ENCODE measurements around the gene TTC1. TPM values are rescaled to one million over a fixed set of nuclear protein-coding genes. Genes with fewer than 3 reads are reported as not detected.

The TTC1 gene
- total and polyA plus RNA-seq, 10 donors = 29.2 to 55.2 (median 39.6) TPM

- WGBS, 5 donors = 85 to 95% (median 92%) methylated on average over 9 of the region's 9 CpGs
- Histone ChIP-seq H3K36me3 (peaks cover 12 to 100% (median 60%) of the 10 kb centered on the region in 6 donors), H3K27ac (no peak overlapping the region), H3K9me3 (no peaks in the 10 kb centered on the region), H3K27me3 (replicated peaks in 1 of 7) (no peaks in the 10 kb centered on the region), H3K4me3 (no peak overlapping the region), H3K4me1 (no peaks in the 10 kb centered on the region)
- TF ChIP-seq POLR2AphosphoS5 (IDR thresholded peaks at IDR 0.05) (no peak), POLR2A (IDR thresholded peaks at IDR 0.05) (no peak)
- intact Hi-C loops (cut with DNase I; ENCODE audit: low total_unique reads) = no loop called here
- DNase-seq = no peak
Measured at GRCh38 chr5:160048131-160048530, 39.2 kb downstream of the TTC1 start.

DNA sequence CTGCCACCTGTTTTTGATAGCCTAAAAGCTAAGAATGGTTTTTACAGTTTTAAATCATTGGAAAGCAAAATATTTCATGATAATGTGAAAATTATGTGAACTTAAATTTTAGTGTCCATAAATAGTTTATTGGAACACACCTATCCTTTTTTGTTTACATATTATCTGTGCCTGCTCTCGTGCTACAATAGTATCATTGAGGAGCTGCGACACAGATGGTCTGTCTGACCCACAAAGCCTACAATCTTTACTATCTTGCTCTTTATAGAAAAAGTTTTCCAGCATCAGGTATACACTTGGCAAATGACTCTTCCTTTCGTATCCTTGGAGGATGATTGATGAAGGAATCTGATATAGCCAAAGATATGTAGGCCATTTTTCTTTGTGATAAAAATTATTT lies 40.2 kb downstream of the TTC1 start:
- intact Hi-C loops (cut with DNase I; ENCODE audit: low total_unique reads) = no loop called here
- no peaks in the 10 kb centered on the region for H3K4me1 ChIP-seq
- TF ChIP-seq, protein P1, sequence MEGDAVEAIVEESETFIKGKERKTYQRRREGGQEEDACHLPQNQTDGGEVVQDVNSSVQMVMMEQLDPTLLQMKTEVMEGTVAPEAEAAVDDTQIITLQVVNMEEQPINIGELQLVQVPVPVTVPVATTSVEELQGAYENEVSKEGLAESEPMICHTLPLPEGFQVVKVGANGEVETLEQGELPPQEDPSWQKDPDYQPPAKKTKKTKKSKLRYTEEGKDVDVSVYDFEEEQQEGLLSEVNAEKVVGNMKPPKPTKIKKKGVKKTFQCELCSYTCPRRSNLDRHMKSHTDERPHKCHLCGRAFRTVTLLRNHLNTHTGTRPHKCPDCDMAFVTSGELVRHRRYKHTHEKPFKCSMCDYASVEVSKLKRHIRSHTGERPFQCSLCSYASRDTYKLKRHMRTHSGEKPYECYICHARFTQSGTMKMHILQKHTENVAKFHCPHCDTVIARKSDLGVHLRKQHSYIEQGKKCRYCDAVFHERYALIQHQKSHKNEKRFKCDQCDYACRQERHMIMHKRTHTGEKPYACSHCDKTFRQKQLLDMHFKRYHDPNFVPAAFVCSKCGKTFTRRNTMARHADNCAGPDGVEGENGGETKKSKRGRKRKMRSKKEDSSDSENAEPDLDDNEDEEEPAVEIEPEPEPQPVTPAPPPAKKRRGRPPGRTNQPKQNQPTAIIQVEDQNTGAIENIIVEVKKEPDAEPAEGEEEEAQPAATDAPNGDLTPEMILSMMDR (IDR thresholded peaks at IDR 0.05 in 8 of 11, conservative IDR thresholded peaks at IDR 0.05 in 3 of 11) = no peak
- TF ChIP-seq POLR2AphosphoS5 (IDR thresholded peaks at IDR 0.05) (no peak), POLR2A (IDR thresholded peaks at IDR 0.05) (no peak)
- no peak overlapping the region for H3K4me3 ChIP-seq
- no peaks in the 10 kb centered on the region for H3K27me3 ChIP-seq (replicated peaks in 1 of 7)
- no peak for DNase-seq
- WGBS, 5 donors = 66 to 98% (median 80%) methylated on average over 3 of the region's 3 CpGs
- H3K27ac ChIP-seq = no peak overlapping the region
- peaks cover 12 to 100% (median 67%) of the 10 kb centered on the region in 6 donors for H3K36me3 ChIP-seq
- no peaks in the 10 kb centered on the region for H3K9me3 ChIP-seq

- intact Hi-C loops (cut with DNase I; ENCODE audit: low total_unique reads) = no loop called here
- 83 to 100% (median 95%) methylated on average over 1 of the region's 1 CpG for WGBS, 5 donors
Measured at GRCh38 chr5:160054047-160054446, 45.1 kb downstream of the TTC1 start.

DNA sequence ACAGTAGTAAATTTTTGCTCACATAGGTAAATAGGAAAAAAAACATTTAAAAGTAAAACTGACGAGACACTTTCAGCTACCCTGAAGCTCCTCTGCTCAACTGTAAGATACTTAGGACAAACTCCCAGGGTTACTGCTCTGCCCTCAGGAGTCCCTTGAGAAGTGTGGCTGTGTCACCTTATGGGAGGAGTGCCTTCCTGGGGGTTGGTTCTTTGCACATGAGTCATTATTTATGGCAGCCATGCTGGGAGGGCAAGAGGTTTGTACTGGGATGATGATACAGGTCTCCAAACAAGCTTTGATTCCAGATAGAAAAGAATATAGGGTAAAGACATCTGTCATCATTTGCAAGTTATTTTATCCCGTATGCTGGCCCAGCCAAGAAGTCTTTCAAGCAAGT lies 45.9 kb downstream of the TTC1 start:
- H3K36me3 ChIP-seq = peaks cover 10 to 100% (median 79%) of the 10 kb centered on the region in 6 donors
- no peaks in the 10 kb centered on the region for H3K27me3 ChIP-seq (replicated peaks in 1 of 7)
- no peaks in the 10 kb centered on the region for H3K9me3 ChIP-seq
- WGBS, 5 donors = 94 to 98% (median 97%) methylated on average over 2 of the region's 2 CpGs
- intact Hi-C loops (cut with DNase I; ENCODE audit: low total_unique reads) = no loop called here
- H3K4me3 ChIP-seq = no peak overlapping the region
- H3K27ac ChIP-seq = no peak overlapping the region
- TF ChIP-seq POLR2A (IDR thresholded peaks at IDR 0.05) = no peak
- no peak for TF ChIP-seq POLR2AphosphoS5 (IDR thresholded peaks at IDR 0.05)
- TF ChIP-seq, protein P1 (IDR thresholded peaks at IDR 0.05 in 8 of 11, conservative IDR thresholded peaks at IDR 0.05 in 3 of 11) = no peak
- H3K4me1 ChIP-seq = no peaks in the 10 kb centered on the region
- no peak for DNase-seq

More at GRCh38 chr5:160054047-160054446, 45.1 kb downstream of the TTC1 start:
- H3K27me3 ChIP-seq (replicated peaks in 1 of 7) = no peaks in the 10 kb centered on the region
- no peaks in the 10 kb centered on the region for H3K4me1 ChIP-seq
- no peak for DNase-seq
- TF ChIP-seq, protein P1 (IDR thresholded peaks at IDR 0.05 in 8 of 11, conservative IDR thresholded peaks at IDR 0.05 in 3 of 11) = no peak
- TF ChIP-seq POLR2AphosphoS5 (IDR thresholded peaks at IDR 0.05) (no peak), POLR2A (IDR thresholded peaks at IDR 0.05) (no peak)
- H3K4me3 ChIP-seq = no peak overlapping the region
- peaks cover 12 to 100% (median 81%) of the 10 kb centered on the region in 6 donors for H3K36me3 ChIP-seq
- no peaks in the 10 kb centered on the region for H3K9me3 ChIP-seq
- H3K27ac ChIP-seq = no peak overlapping the region

DNA sequence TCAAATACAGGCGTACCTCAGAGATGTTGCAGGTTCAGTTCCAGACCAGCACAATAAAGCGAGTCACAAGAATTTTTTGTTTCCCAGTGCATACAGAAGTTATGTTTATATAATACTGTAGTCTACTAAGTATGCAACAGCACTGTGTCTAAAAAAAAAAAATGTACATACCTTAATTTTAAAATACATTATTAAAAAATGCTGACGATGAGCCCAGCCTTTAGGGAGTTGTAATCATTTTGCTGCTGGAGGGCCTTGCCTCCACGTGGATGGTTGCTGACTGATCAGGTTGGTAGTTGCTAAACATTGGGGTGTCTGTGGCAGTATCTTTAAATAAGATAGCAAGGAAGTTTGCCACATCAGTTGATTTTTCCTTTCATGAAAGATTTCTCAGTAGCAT lies 48.3 kb downstream of the TTC1 start:
- H3K4me1 ChIP-seq = no peaks in the 10 kb centered on the region
- intact Hi-C loops (cut with DNase I; ENCODE audit: low total_unique reads) = no loop called here
- TF ChIP-seq POLR2A (IDR thresholded peaks at IDR 0.05) (no peak), POLR2AphosphoS5 (IDR thresholded peaks at IDR 0.05) (no peak)
- TF ChIP-seq, protein P1 (IDR thresholded peaks at IDR 0.05 in 8 of 11, conservative IDR thresholded peaks at IDR 0.05 in 3 of 11) = no peak
- no peaks in the 10 kb centered on the region for H3K9me3 ChIP-seq
- H3K27me3 ChIP-seq (replicated peaks in 1 of 7) = no peaks in the 10 kb centered on the region
- 96 to 99% (median 98%) methylated on average over 4 of the region's 4 CpGs for WGBS, 5 donors
- DNase-seq = no peak
- H3K36me3 ChIP-seq = peaks cover 0 to 100% (median 77%) of the 10 kb centered on the region in 6 donors
- H3K4me3 ChIP-seq = no peak overlapping the region
- no peak overlapping the region for H3K27ac ChIP-seq
